ENCODE measurements around the gene TAS1R1. TPM values are rescaled to one million over a fixed set of nuclear protein-coding genes. Genes with fewer than 3 reads are reported as not detected.

Gene TAS1R1
- total RNA-seq, 1 donor from 2014 or later, result not detected

DNA sequence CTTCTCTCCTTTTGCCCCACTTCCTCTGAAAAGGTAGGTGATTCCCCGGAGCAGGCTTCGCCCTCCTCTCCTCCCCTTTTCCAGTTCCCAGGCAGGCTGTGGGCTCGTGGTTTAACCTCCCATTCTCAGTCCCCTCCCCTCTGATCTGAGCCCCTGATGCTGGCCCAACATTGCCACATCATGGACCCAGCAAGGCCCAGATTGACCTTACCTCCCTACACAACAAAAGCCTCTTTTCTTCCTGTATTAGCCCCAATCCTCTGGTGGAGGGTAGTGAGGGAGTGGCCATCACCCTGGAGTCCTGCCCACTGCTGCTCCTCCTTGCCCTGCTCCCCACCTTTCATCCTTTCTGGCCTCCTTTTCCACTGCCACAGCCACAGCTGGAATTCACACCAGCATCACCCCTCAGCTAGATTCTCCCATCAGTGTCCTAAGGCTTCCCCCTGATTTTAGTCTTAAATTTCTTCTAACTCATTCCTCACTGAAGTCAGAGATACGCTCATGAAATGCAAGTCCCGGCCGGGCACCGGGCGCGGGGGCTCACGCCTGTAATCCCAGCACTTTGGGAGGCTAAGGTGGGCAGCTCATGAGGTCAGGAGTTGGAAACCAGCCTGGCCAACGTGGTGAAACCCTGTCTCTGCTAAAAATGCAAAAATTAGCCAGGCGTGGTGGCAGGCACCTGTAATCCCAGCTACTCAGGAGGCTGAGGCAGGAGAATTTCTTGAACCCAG is 17.7 kb downstream of the TAS1R1 start:
- Mint-ChIP-seq H3K36me3 (ENCODE audit: insufficient read depth) (no peaks in the 10 kb centered on the region), H3K27me3 (peaks cover 34% of the 10 kb centered on the region), H3K27ac (no peak overlapping the region), H3K4me1 (ENCODE audit: low read depth) (no peaks in the 10 kb centered on the region), H3K4me3 (ENCODE audit: low read depth) (no peak overlapping the region), H3K9me3 (ENCODE audit: low read depth) (no peaks in the 10 kb centered on the region)
- no peak for DNase-seq (ENCODE audit: low spot score, unreplicated experiment)
- TF ChIP-seq CTCF (IDR thresholded peaks at IDR 0.05; ENCODE audit: unreplicated experiment), result no peak

DNA sequence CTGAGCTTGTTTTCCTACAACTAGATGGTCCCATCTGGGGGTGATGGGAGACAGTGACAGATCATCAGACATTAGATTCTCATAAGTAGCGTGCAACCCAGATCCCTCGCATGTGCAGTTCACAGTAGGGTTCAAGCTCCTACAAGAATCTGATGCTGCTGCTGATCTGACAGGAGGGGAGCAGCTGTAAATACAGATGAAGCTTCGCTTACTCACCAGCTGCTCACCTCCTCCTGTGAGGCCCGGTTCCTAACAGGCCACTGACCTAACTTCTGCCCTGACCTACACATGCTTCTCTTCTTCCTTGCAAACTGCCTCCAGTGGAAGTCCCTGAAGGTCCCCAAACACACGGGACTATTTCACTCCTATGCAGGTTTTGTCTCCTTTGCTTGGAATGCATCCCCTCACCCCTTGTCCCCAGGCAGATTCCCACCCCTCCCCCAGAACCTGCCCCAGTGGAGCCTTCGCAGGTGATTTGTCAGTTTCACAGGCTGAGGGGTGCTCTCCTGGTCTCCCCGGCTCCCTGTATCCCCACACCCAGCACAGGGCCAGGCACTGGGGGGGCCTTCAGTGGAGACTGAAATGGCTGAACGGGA is 19.0 kb downstream of the TAS1R1 start:
- TF ChIP-seq CTCF (IDR thresholded peaks at IDR 0.05; ENCODE audit: unreplicated experiment), result no peak
- Mint-ChIP-seq H3K4me1 (ENCODE audit: low read depth) (peaks cover 1% of the 10 kb centered on the region), H3K27ac (no peak overlapping the region), H3K4me3 (ENCODE audit: low read depth) (no peak overlapping the region), H3K27me3 (peaks cover 27% of the 10 kb centered on the region), H3K36me3 (ENCODE audit: insufficient read depth) (no peaks in the 10 kb centered on the region), H3K9me3 (ENCODE audit: low read depth) (no peaks in the 10 kb centered on the region)
- DNase-seq (ENCODE audit: low spot score, unreplicated experiment), result no peak

GRCh38 chr1:6574818-6575217 is 19.7 kb downstream of the TAS1R1 start:
- no peak for DNase-seq (ENCODE audit: low spot score, unreplicated experiment)
- peaks cover 22% of the 10 kb centered on the region for H3K27me3 Mint-ChIP-seq
- peaks cover 7% of the 10 kb centered on the region for H3K4me1 Mint-ChIP-seq (ENCODE audit: low read depth)
- no peak overlapping the region for H3K27ac Mint-ChIP-seq
- H3K9me3 Mint-ChIP-seq (ENCODE audit: low read depth), result no peaks in the 10 kb centered on the region
- H3K36me3 Mint-ChIP-seq (ENCODE audit: insufficient read depth), result no peaks in the 10 kb centered on the region
- no peak overlapping the region for H3K4me3 Mint-ChIP-seq (ENCODE audit: low read depth)
- no peak for TF ChIP-seq CTCF (IDR thresholded peaks at IDR 0.05; ENCODE audit: unreplicated experiment)

DNA sequence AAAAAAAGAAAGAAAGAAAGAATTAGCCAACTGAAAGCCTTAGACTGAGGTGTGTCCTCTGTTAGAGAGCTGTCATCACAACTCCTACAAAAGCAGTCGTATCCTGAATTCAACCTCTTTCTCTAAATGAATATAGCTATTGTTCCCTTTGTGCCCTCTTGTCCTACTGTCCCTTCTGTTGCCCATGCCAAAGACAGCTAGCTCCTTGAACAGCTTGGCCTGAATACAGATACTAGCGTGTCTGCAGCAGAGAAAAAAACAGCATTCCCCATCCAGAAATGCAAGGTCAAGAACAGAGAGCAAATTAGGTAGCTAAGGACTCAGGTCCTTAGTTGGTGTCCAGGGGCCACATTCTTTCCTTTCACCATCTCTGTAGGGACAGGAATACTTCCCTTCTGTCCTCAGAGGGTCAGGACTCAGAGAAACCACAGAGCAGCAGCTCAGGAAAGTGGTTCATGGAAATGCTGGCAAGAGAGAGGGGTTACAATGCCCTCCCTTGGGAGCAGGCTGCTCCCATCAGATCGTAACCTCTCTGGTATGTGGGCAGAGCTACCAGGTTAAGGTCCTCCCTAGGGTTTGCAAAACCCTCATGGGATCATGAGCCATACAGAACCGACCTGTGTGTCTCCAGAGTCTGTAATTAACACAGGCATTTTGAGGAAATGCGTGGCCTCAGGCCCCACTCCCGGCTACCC is 22.9 kb downstream of the TAS1R1 start:
- Mint-ChIP-seq H3K4me3 (ENCODE audit: low read depth) (no peak overlapping the region), H3K9me3 (ENCODE audit: low read depth) (no peaks in the 10 kb centered on the region), H3K4me1 (ENCODE audit: low read depth) (peaks cover 23% of the 10 kb centered on the region), H3K27ac (no peak overlapping the region), H3K27me3 (no peaks in the 10 kb centered on the region), H3K36me3 (ENCODE audit: insufficient read depth) (no peaks in the 10 kb centered on the region)
- no peak for TF ChIP-seq CTCF (IDR thresholded peaks at IDR 0.05; ENCODE audit: unreplicated experiment)
- no peak for DNase-seq (ENCODE audit: low spot score, unreplicated experiment)

DNA sequence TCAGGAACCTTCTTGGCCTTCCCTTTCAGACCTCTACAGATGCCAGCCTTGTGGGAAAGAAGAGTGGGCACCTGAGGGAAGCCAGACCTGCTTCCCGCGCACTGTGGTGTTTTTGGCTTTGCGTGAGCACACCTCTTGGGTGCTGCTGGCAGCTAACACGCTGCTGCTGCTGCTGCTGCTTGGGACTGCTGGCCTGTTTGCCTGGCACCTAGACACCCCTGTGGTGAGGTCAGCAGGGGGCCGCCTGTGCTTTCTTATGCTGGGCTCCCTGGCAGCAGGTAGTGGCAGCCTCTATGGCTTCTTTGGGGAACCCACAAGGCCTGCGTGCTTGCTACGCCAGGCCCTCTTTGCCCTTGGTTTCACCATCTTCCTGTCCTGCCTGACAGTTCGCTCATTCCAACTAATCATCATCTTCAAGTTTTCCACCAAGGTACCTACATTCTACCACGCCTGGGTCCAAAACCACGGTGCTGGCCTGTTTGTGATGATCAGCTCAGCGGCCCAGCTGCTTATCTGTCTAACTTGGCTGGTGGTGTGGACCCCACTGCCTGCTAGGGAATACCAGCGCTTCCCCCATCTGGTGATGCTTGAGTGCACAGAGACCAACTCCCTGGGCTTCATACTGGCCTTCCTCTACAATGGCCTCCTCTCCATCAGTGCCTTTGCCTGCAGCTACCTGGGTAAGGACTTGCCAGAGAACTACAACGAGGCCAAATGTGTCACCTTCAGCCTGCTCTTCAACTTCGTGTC is 23.7 kb downstream of the TAS1R1 start:
- no peaks in the 10 kb centered on the region for H3K36me3 Mint-ChIP-seq (ENCODE audit: insufficient read depth)
- H3K4me3 Mint-ChIP-seq (ENCODE audit: low read depth), result peak overlapping the region; percentile 93
- peak overlapping the region; percentile 97 for H3K27ac Mint-ChIP-seq
- H3K27me3 Mint-ChIP-seq, result no peaks in the 10 kb centered on the region
- H3K4me1 Mint-ChIP-seq (ENCODE audit: low read depth), result peaks cover 23% of the 10 kb centered on the region
- DNase-seq (ENCODE audit: low spot score, unreplicated experiment), result no peak
- no peak for TF ChIP-seq CTCF (IDR thresholded peaks at IDR 0.05; ENCODE audit: unreplicated experiment)
- no peaks in the 10 kb centered on the region for H3K9me3 Mint-ChIP-seq (ENCODE audit: low read depth)
